ENCODE results near the gene TSPAN33. TPM values are rescaled to one million over a fixed set of nuclear protein-coding genes. Genes with fewer than 3 reads are reported as not detected.

Gene TSPAN33
- total RNA-seq, 2 experiments from 2014 or later = 17.7 to 19.2 TPM

- ChIA-PET POLR2A (no interaction called here), CTCF (interaction anchor here (1.2 to 1.5 kb wide), 2 partner anchors 18 to 37 kb away, joined by 3 read pairs; no protein-coding TSS in a partner anchor)
Measured at GRCh38 chr7:129127154-129127553, 17.4 kb upstream of the TSPAN33 start.

GRCh38 chr7:129127601-129128000 is 16.9 kb upstream of the TSPAN33 start:
- POLR2A ChIA-PET = no interaction called here
- CTCF ChIA-PET = interaction anchor here (1.2 to 1.5 kb wide), 2 partner anchors 18 to 36 kb away, joined by 3 read pairs; no protein-coding TSS in a partner anchor

GRCh38 chr7:129134356-129134987 is 10.0 kb upstream of the TSPAN33 start:
- ChIA-PET CTCF (no interaction called here), POLR2A (no interaction called here)

GRCh38 chr7:129136887-129137642 is 7.4 kb upstream of the TSPAN33 start:
- ChIA-PET POLR2A (interaction anchor here (1.1 kb wide), 1 partner anchor 12 kb away, joined by 3 read pairs; no protein-coding TSS in a partner anchor), CTCF (interaction anchor here (1.1 kb wide), 1 partner anchor 254 kb away, joined by 3 read pairs; no protein-coding TSS in a partner anchor)

- ChIA-PET CTCF (interaction anchor here (1.3 kb wide), 1 partner anchor 20 kb away, joined by 9 read pairs; no protein-coding TSS in a partner anchor), POLR2A (no interaction called here)
Measured at GRCh38 chr7:129143724-129144094, 798 bp upstream of the TSPAN33 start.

GRCh38 chr7:129144834-129145668 is 544 bp downstream of the TSPAN33 start:
- POLR2A ChIA-PET = no interaction called here
- CTCF ChIA-PET = interaction anchor here (0.6 to 1.5 kb wide), 4 partner anchors 18 to 60 kb away, joined by 3 to 9 read pairs (median 4); no protein-coding TSS in a partner anchor

GRCh38 chr7:129146237-129146979 is 1.9 kb downstream of the TSPAN33 start:
- ChIA-PET CTCF (interaction anchor here (1.8 kb wide), 1 partner anchor 17 kb away, joined by 10 read pairs; no protein-coding TSS in a partner anchor), POLR2A (no interaction called here)

GRCh38 chr7:129147731-129148130 is 3.2 kb downstream of the TSPAN33 start:
- POLR2A ChIA-PET = no interaction called here
- CTCF ChIA-PET = interaction anchor here (1.8 kb wide), 1 partner anchor 15 kb away, joined by 10 read pairs; no protein-coding TSS in a partner anchor

GRCh38 chr7:129149511-129149910 is 5.0 kb downstream of the TSPAN33 start:
- POLR2A ChIA-PET = no interaction called here
- CTCF ChIA-PET = no interaction called here

- POLR2A ChIA-PET = interaction anchor here (0.6 kb wide), 1 partner anchor 473 kb away, joined by 3 read pairs; no protein-coding TSS in a partner anchor
- CTCF ChIA-PET = interaction anchor here (1.1 to 1.7 kb wide), 2 partner anchors 14 to 59 kb away, joined by 3 to 5 read pairs; no protein-coding TSS in a partner anchor
Measured at GRCh38 chr7:129150199-129150996, 5.9 kb downstream of the TSPAN33 start.

- ChIA-PET CTCF (no interaction called here), POLR2A (no interaction called here)
Measured at GRCh38 chr7:129157651-129158050, 13.1 kb downstream of the TSPAN33 start.

- CTCF ChIA-PET = interaction anchor here (0.7 to 1.5 kb wide), 2 partner anchors 112 to 181 kb away, joined by 3 to 4 read pairs; no protein-coding TSS in a partner anchor
- POLR2A ChIA-PET = no interaction called here
Measured at GRCh38 chr7:129159539-129159938, 15.0 kb downstream of the TSPAN33 start.

GRCh38 chr7:129160161-129160905 is 15.8 kb downstream of the TSPAN33 start:
- ChIA-PET CTCF (interaction anchor here (0.7 to 1.5 kb wide), 3 partner anchors 9 to 180 kb away, joined by 3 to 4 read pairs (median 3); no protein-coding TSS in a partner anchor), POLR2A (no interaction called here)

- ChIA-PET POLR2A (no interaction called here), CTCF (interaction anchor here (1.2 to 3.1 kb wide), 2 partner anchors 8 to 14 kb away, joined by 3 to 10 read pairs; no protein-coding TSS in a partner anchor)
Measured at GRCh38 chr7:129161524-129162225, 17.2 kb downstream of the TSPAN33 start.

- ChIA-PET POLR2A (no interaction called here), CTCF (interaction anchor here (1.8 to 3.1 kb wide), 2 partner anchors 15 to 47 kb away, joined by 10 read pairs; no protein-coding TSS in a partner anchor)
Measured at GRCh38 chr7:129162732-129163131, 18.2 kb downstream of the TSPAN33 start.

- ChIA-PET CTCF (interaction anchor here (0.6 to 3.1 kb wide), 21 partner anchors 12 to 464 kb away, joined by 3 to 10 read pairs (median 3); partner anchors contain the start of genes SMO and TSPAN33), POLR2A (no interaction called here)
Measured at GRCh38 chr7:129163875-129164544, 19.5 kb downstream of the TSPAN33 start.

Data from activated CD8-positive, alpha-beta memory T cell treated with anti-CD3 and anti-CD28 coated beads for 36 hours (primary cell).